HK-2 (cell line): ENCODE data around the gene NRM.

ENCODE experiments used
- DNase-seq: peaks from one replicate; pipeline ENCODE4 v3.0.0-alpha.2; 2018; ENCODE audit not compliant: unreplicated experiment

The NRM gene

DNA sequence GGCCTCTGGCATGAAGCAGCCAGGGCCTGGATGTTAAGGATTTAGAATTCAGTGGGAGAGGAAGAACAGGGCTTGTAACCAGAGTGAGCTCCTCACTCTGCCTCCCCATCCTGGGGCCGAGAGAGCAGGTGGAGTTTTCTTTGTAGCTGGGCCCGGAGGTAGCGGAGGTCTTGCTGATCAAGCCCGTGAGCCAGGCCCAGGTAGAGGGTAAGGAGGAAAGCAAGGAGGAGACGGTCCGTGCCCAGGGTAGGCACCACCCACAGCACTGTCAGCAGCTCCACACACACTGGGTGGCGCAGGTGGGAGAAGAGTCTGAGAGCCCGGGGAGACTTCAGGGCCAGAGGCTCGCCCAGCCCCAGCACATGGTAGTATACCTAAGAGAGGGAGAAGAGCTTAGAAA, 2.2 kb downstream of the NRM start:
- DNase-seq, result no peak

- DNase-seq, result no peak
Measured at GRCh38 chr6:30687659-30688431, 2.9 kb downstream of the NRM start.

- peak; percentile 99 for DNase-seq
Measured at GRCh38 chr6:30686908-30687658, 3.7 kb downstream of the NRM start.

DNA sequence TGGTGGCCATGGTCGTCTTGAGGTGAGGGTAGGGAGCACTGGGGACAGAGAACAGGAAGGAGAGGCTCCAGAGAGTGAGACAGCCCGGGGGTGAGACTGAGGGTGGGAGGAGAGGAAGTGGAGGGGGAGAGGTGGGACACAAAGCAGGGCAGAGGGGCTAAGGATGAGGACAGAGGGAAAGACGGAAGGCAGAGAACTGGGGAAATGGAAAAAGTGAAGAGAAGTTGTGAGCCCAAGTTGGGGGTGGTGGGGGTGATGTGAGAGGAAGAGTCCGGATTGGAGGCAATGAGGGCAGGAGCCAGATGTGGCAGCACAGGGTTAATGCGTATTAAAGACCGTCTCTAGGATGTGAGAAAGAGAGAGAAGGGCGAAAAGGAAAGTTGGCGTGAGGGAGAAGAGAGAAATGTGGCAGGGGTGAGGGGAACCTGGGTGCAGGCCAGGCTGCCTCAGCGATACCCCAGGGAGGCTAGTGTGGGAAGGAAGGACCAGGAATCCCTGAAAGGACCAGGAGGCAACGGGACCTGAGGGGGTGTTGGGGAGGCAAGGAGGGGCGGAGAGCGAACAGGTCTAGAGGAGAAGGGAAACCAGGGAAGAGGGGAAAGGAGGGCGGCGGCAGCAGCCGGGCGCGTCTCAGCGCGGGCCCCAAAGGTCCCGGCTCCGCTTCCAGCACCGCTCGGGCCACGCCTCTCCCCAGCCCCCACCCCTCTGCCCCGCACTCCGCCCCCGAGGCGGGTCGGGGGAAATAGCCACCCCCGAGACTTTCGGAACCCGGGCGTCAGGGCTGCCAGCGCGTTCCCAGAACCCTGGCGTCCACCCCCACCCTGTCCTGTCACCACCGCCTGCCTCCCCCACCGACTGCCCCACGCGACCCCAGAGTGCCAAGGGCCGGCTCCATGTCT, 4.5 kb downstream of the NRM start, which contains the start of gene PPP1R18:
TSS of gene PPP1R18 (minus strand) at position 637 of the 899 bp plus-strand sequence. CDS start at position 10, 627 bp downstream.
- DNase-seq, result peak; percentile 79

DNA sequence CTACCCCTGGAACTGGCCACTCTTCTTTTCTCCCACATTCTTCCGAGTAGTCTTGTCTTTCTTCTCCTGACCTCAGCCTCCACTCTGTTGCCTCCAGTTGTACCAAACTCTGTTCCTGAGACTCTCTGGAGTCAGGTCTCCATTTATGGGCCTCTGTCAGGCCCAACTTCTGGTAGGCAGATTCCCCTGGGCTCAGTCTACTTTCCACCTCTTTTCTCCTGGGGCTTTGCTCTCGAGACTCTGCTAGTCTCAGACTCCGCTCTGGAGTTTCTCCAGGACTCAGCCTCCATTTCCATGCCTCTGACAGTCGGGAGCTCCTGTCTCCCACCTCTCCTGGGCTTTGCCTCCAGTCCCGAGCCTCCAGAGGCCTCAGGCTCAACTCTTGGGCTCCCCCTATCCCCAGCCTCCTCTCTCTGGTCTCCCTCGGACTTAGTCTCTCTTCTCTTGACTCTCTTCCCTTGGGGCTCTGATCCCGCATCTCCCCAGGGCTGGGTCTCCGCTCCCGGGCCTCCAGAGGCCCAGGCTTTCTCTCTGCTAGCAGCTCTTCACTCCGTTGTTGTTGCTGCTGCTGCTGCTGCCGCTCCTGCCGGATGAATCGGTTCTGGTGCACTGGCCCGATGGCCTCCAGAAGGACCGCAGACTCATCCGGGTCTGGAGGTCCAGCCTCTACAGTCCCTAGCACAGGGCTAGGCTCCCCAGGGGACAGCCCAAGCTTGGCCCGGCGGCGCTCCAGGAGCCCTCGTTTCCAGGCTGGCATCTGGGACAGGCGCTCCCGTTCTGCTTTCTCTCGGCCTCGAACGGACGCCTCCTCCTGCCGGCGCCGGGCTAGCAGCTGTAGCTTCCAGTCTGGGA, 5.4 kb downstream of the NRM start:
- DNase-seq, result peak; percentile 42

- peak; percentile 58 for DNase-seq
Measured at GRCh38 chr6:30684386-30685156, 6.2 kb downstream of the NRM start.

- no peak for DNase-seq
Measured at GRCh38 chr6:30683980-30684338, 6.8 kb downstream of the NRM start.

GRCh38 chr6:30683183-30683979, 7.4 kb downstream of the NRM start:
- DNase-seq, result no peak

- DNase-seq, result peak; percentile 82
Measured at GRCh38 chr6:30682143-30683117, 8.4 kb downstream of the NRM start.

DNA sequence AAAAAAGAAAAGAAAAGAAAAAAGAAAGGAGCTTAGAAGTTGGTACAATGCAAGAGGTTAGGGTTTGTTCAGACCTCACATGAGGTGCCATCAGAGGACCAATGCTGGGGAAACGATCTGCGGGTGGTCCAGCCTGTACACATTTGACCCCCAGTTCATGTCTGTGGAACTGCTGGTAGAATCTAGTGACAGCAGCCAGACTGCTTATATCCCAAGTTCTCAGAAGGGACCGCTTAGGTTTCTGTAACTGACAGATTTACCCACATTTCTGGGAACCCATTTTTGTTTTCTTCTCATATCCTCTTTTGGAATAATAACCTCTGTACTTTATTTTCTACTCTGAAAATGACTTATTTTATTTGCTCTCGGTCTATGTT, 9.0 kb downstream of the NRM start:
- no peak for DNase-seq

GRCh38 chr6:30679765-30680535, 10.8 kb downstream of the NRM start:
- DNase-seq, result no peak

GRCh38 chr6:30678964-30679726, 11.6 kb downstream of the NRM start:
- DNase-seq, result peak; percentile 62

GRCh38 chr6:30676660-30677285, 14.0 kb downstream of the NRM start:
- DNase-seq, result no peak

- peak; percentile 96 for DNase-seq
Measured at GRCh38 chr6:30672445-30673253, 18.1 kb downstream of the NRM start, which contains the start of gene DHX16. Gene DHX16 (minus strand): TSS chr6:30673006. CDS start chr6:30672841, 165 bp downstream.

DNA sequence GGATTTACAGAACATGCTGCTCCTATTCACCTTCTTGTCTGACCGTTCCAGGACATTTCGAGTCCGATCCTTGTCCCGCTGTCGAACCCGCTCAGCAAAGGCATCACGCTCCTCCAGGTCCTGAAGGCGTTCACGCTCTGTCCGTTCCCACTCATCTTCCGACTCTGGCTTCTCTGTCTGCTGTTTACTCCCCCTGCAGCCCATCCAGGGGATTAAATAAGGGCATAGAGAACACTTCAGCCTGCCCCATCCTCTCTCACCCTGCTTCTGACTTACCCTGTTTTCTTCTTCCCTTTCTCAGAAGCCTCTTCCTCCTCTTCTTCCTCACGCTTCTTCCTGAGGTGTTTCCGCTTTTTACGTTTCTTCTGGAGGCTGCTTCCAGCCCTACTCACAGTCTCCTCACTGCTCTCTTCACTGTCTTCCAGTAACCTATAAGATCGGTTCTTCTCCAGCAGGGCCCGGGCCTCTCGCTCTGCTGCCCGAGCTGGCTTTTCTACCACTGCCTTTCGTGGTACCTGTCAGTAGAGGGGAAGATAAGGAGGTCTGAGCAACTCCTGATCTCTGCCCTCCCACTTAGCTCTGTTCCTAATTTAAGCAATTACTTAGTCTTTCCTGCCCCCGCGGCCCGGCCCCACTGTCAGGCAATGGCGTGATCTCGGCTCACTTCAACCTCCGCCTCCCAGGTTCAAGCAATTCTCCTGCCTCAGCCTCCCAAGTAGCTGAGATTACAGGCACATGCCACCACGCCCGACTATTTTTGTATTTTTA, 19.8 kb downstream of the NRM start:
- no peak for DNase-seq
